Activated gamma-delta T cell treated with Interleukin-2 at 50 U/mL for 16 hours (primary cell): ENCODE measurements around the gene SLC35E1.
A peak's percentile ranks its signal among the peaks of the same experiment; 100 is the strongest.
"Not testable (repeated sequence)": the region's sequence is repeated elsewhere in the genome, so short reads cannot be mapped to it uniquely, and the experiment has no call there.

Experiments
- DNase-seq: peaks from one replicate; pipeline ENCODE4 v3.0.0-alpha.2; 2020

SLC35E1 gene

DNA sequence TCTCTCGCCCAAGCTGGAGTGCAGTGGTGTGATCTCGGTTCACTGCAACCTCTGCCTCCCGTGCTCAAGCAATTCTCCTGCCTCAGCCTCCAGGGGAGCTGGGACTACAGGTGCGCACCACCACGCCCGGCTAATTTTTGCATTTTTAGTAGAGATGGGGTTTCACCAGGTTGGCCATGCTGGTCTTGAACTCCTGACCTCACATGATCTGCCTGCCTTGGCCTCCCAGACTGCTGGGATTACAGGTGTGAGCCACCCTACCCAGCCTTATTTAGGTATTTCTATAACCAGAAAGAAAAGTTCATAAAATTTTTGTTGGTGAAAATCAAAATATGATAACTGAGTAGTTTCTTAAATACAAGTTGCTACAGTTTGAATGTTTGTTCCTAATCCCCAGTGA is 28.5 kb downstream of the SLC35E1 start:
- not testable (repeated sequence) for DNase-seq

- DNase-seq = no peak
These were observed 29.2 kb downstream of the SLC35E1 start for GRCh38 chr19:16542910-16543472.

- peak; percentile 96 for DNase-seq
These were observed 29.9 kb downstream of the SLC35E1 start, which contains the start of gene CHERP for GRCh38 chr19:16542045-16542909. Gene CHERP (minus strand): TSS chr19:16542437. CDS start chr19:16542378, 59 bp downstream.

DNA sequence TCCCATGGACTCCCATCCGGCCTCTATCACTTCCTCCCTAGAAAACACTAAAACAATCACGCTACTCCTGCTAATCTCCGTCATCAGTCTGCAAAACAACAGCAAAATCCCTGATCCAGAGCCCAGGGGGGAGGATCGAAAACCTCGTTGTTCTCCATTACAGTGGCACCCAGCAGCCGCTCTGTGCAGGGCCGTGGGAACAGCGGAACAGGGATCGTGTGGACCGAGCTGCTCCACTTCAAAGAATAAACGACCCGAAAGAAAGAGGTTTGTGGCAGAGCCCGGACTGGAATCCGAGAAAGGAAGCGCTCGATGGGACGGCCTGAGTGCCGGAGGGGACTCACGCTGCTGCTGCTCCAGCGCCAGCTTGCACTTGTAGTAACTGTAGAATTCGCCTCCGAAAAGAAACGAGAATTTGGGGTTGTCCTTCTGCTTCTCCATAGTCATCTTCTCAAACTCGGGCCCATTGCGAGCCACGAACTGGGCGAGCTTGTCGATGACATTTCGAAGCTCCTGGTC is 30.6 kb downstream of the SLC35E1 start:
- no peak for DNase-seq

DNA sequence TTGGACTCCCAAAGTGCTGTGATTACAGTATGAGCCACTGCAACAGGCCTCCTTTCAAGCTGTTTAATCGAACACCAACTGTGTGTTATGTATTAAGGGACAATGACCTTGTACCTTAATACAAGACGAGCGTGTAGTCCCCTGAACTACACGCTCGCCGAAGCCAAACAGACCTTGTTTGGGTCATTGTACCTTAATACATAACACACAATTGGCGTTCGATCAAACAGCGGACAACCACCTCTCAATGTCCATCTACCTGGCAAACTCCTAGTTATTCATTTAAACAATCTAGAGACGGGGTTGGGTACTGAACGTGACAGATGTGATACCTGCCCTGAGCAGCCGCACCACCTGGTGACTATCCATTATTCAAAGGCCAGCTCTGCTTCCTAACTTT is 31.3 kb downstream of the SLC35E1 start:
- no peak for DNase-seq

DNA sequence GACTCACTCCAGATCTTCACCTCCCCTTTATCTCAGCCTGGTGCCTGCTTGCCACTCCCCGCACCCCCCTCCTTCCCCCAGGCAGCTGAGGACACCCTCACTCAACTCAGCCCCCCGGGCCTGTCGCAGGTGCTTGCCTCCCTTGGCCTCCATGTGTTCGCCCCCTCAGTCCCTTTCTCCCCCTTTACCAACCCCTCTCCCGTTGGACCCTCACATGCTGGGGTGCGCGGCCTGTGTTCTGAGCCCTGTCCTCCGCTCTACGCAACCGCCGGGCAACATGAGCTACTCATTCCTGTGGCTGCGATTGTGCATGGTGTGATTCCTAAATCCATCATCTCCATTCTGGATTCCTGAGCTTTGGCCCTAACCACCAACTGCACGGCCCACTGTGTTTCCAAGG is 35.1 kb downstream of the SLC35E1 start:
- no peak for DNase-seq

DNA sequence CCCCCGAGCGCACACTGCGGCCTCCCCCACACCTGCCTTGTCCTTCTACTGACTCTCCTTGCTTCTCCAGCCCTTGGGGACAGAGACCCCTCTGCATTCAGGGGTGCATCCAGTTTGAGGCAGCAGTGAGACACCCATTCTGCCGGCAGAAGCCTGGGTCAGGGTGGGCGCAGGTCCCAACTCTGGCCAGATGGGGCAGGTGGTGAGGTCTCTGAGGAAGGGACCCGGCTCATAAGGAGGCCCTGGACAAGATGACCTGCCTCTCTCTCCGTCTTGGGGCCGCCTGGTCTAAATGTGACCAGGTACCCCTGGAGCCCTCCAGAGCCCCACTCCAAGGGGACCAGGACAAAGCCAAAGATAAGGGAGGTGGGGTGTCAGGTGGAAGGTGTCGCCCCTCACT is 36.1 kb downstream of the SLC35E1 start:
- DNase-seq = no peak

DNA sequence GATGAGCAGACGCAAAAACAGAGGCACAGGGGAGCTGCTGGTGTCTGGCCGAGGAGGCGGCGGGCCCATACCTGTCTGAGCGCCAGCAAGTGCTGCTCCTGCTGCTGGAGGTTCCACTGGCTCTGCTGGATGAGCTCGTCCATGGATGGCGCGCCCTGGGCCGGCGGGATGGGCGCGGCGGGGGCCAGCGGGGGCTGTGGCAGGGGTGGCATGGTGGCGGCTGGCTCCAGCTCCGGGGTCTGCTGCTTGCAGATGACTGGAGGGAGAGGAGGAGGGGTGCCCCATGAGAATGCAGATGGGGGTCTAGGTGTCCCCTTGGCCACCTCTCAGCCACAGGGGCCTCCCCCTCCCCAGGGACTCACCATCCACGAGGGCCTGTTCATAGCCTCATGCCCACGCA is 36.8 kb downstream of the SLC35E1 start:
- DNase-seq = no peak

- no peak for DNase-seq
These were observed 39.6 kb downstream of the SLC35E1 start for GRCh38 chr19:16532440-16533234.

DNA sequence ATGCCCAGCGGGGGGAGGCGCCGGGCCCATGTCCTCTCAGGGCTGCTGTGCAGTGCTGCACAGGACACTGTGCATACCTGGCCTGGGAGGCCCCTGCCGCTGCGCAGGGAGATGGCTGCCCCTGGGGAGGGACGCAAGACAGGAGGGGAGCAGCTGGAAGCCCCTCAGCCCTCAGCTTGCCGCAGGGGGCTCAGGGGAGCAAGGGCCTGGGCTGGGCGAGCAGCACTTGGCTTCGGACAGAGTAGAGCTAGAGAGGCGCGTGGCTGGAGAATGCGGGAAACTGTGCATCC is 40.9 kb downstream of the SLC35E1 start:
- no peak for DNase-seq

- DNase-seq = no peak
These were observed 41.5 kb downstream of the SLC35E1 start for GRCh38 chr19:16530540-16531379.

DNA sequence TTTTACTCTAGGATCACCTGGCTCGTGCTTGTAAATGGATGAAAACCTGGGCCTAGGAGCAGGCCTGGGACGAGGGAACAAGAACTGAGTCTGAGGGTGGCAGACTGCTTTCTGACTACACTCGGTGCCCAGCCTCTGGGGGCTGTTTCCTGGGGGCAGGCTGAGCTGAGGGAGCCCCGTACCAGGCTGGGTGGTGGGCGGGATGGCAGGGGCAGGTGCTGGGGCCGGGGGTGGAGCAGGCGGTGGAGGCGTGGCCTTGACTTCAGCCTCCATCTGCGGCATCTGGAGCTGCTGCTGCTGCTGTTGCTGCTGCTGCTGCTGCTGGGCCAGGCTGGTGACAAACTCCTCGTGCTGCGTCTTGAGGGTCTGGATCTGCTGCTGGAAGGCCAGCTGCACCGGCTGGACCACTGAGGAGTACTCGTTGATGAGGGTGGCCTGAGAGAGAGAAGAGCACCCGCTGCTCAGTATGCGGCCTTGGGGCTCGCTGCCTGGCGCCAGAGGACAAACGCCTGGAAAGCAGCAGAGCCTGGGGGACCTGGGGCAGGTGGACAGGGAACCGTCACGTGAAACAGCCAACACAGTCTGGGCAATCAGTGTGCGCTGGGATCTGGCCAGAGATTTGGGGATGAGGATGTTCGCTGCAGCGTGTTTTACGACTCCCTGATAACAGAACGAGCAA is 42.6 kb downstream of the SLC35E1 start:
- no peak for DNase-seq

GRCh38 chr19:16527971-16528521 is 44.2 kb downstream of the SLC35E1 start:
- peak; percentile 38 for DNase-seq

DNA sequence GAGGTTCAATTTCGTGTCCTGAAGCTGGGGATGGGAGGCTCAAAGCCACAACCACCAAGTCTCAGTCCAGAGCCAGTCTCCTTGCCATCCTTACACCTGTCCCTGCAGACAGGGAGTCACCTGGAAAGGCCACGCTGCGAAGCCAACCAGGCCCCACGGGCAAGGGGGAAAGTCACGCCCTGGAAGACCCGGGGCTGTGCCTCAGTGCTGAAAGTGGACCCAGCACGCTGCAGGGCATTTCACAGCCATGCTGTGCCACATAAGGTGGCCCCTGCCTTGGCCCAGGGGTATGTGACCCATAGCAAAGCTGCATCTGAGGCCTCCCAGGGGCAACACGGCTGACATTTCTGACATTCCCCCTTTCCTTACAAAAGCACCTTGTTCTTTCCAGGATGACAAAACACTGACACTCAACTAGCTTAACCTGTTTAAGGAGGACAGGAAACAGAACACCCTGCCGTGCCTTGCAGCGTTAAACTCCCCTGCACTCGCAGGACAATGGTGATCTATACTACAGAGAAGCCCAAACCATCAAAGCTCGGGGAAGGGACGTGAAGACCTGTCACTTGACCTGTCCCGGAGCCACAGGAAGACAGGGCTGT is 44.8 kb downstream of the SLC35E1 start:
- DNase-seq = no peak

GRCh38 chr19:16525751-16526481 is 46.3 kb downstream of the SLC35E1 start:
- DNase-seq = no peak

GRCh38 chr19:16524991-16525734 is 47.1 kb downstream of the SLC35E1 start:
- DNase-seq = no peak

DNA sequence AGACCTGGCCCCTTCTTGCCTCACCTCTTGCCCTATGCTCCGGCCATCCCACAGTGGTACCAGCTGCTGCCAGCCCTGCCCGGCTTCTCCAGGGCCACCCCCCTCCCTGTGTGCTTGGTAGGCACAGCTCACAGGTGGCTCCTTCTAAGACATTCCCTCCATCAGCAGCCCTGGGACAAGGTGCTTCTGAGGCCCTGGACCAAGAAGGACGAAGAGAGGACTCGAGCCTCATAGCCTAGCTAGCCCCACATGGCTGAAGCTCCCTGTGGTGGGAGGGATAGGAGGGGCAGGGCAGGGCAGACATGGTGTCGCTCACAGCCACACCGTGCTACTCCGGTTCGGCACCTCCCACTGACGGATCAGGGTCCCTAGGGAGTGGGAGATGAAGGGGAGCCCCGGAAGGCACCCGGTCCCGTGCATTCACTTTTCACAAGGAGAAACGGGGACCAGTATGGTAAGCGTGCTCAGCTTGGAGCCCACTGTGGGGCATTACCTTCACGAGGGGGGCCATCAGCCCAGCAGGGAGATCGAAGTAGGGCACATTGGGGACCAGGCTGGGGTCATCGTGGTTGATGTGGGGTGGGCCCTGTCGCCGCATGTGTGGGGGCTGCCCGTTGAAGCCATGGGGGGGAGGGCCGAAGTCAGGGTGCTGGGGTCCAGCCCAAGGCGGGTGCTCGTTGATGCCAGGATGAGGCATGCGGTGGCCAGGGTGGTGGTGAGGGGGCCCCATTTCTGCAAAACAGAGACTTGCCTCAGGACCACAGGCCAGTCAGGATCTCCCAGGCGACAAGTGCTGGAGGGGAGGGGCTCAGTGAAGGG is 49.4 kb downstream of the SLC35E1 start:
- DNase-seq = no peak

- no peak for DNase-seq
These were observed 50.4 kb downstream of the SLC35E1 start for GRCh38 chr19:16521715-16522289.
